Adrenal gland (tissue), 12 donors: Measurements from ENCODE around the gene ATP5MG. TPM values are rescaled to one million over a fixed set of nuclear protein-coding genes. Genes with fewer than 3 reads are reported as not detected.

ENCODE experiments used
- DNase-seq, 7 donors: peaks; one replicate each; pipeline ENCODE4 v3.0.0-alpha.2; 2019 to 2020
- H3K27ac ChIP-seq, 5 donors: fragments of 200-600 bp; sonication (generic) in 4 of 5; 1 replicate in 3 of 5; 2 replicates in 2 of 5; pipeline versions ENCODE4 v1.5.1 to v1.8.0; 2016 to 2020; ENCODE audit warnings: mild to moderate bottlenecking in 1 of 5
- H3K27me3 ChIP-seq: fragments of 200-600 bp; 2 replicates; pipeline ENCODE4 v1.8.0; 2021
- H3K36me3 ChIP-seq, 2 donors: fragments of 200-600 bp; replicated peaks in 1 of 2; 1 replicate in 1 of 2; 2 replicates in 1 of 2; pipeline versions ENCODE4 v1.5.1 to v1.8.0; 2018 to 2022
- H3K4me1 ChIP-seq, 2 donors: fragments of 200-600 bp; replicated peaks in 1 of 2; 1 replicate in 1 of 2; 2 replicates in 1 of 2; pipeline versions ENCODE4 v1.5.1 to v1.8.0; 2018 to 2021
- H3K4me3 ChIP-seq, 4 donors: fragments of 200-600 bp; sonication (generic) in 3 of 4; one replicate each; pipeline ENCODE4 v1.5.1; 2016 to 2018
- H3K9me3 ChIP-seq, 3 donors: fragments of 200-600 bp; sonication (generic) in 1 of 3; replicated peaks in 1 of 3; 1 replicate in 2 of 3; 2 replicates in 1 of 3; pipeline versions ENCODE4 v1.5.1 to v1.8.0; 2016 to 2021
- POLR2A ChIP-seq, 2 donors: fragments of 450-650 bp; IDR thresholded peaks; one replicate each; pipeline ENCODE4 v1.6.1; 2017; ENCODE audit warnings: antibody characterized with exemption in 2 of 2, mild to moderate bottlenecking in 2 of 2, moderate library complexity in 1 of 2
- WGBS, 4 donors: extraction: QIAGEN DNeasy Blood & Tissue Kit in 2 of 4; methylation state at CpG; one replicate each; pipeline versions ENCODE4 v1.1.5 to v1.1.7; 2013 to 2017; 5-methylcytosine and 5-hydroxymethylcytosine counted together
- intact Hi-C, 2 donors: fragments of 100-400 bp; cut with DNase I; formaldehyde crosslinking; loops; one replicate each; pipeline versions ENCODE4 v1.14.1 to v1.15.0; 2022 to 2023
- polyA plus RNA-seq, 3 donors: library from polyadenylated mRNA; stranded (reverse); fragments of 200-250 nt in 2 of 3; fragments of 350-450 nt in 1 of 3; fragmentation: Illumina TruSeq in 1 of 3; extraction: RNeasy Lipid Tissue Mini Kit (QIAGEN cat#74804) in 1 of 3; gene quantifications; one replicate each; pipeline ENCODE4 v1.2.3, GENCODE V29; 2013 to 2014
- total RNA-seq, 9 donors: library from RNA; depleted of rRNA in 4 of 9; stranded (reverse); fragments of >200 nt in 4 of 9; fragments of 120-200 nt in 1 of 9; fragmentation: NEBNext Ultra II Directional in 1 of 9; extraction: Animal tissue kit (Norgen Biotek cat#: 25700) in 1 of 9; gene quantifications; one replicate each; pipeline versions ENCODE4 v1.1.0 to v1.2.4, GENCODE V29; 2013 to 2023
- TF ChIP-seq, protein P1 (sequence below), 6 experiments: fragments of 450-650 bp in 4 of 6; fragments of 200-600 bp in 2 of 6; sonication (generic) in 1 of 6; IDR thresholded peaks; 1 replicate in 5 of 6; 2 replicates in 1 of 6; pipeline versions ENCODE4 v1.5.1 to v1.8.0; 2016 to 2021; ENCODE audit warnings: antibody characterized with exemption in 6 of 6, mild to moderate bottlenecking in 2 of 6, moderate library complexity in 1 of 6
- donor health status: healthy with polysubstance abuse.
- donor health status: Bipolar disorder and iron deficiency.
- donor health status: DM: yes; HTN: yes; CAD: no.
- donor health status: DM: no; HTN: no; CAD: no.
- donor health status: DM: no; HTN: no; CAD: no.
- donor health status: DM: yes; HTN: yes; CAD: no.

Gene ATP5MG
- total and polyA plus RNA-seq, 12 donors, result 51.8 to 857 (median 324) TPM

GRCh38 chr11:118450451-118450850 lies 49.0 kb downstream of the ATP5MG start:
- intact Hi-C loops, result no loop called here
- TF ChIP-seq, protein P1, sequence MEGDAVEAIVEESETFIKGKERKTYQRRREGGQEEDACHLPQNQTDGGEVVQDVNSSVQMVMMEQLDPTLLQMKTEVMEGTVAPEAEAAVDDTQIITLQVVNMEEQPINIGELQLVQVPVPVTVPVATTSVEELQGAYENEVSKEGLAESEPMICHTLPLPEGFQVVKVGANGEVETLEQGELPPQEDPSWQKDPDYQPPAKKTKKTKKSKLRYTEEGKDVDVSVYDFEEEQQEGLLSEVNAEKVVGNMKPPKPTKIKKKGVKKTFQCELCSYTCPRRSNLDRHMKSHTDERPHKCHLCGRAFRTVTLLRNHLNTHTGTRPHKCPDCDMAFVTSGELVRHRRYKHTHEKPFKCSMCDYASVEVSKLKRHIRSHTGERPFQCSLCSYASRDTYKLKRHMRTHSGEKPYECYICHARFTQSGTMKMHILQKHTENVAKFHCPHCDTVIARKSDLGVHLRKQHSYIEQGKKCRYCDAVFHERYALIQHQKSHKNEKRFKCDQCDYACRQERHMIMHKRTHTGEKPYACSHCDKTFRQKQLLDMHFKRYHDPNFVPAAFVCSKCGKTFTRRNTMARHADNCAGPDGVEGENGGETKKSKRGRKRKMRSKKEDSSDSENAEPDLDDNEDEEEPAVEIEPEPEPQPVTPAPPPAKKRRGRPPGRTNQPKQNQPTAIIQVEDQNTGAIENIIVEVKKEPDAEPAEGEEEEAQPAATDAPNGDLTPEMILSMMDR (IDR thresholded peaks at IDR 0.05), result no peak
- no peak for TF ChIP-seq POLR2A (IDR thresholded peaks at IDR 0.05)
- no peaks in the 10 kb centered on the region for H3K36me3 ChIP-seq
- WGBS, 4 donors, result 83 to 95% (median 91%) methylated on average over 1 of the region's 1 CpG
- DNase-seq, result no peak
- peaks cover 6 to 12% of the 10 kb centered on the region in 2 donors for H3K4me1 ChIP-seq
- H3K27ac ChIP-seq, result no peak overlapping the region
- no peaks in the 10 kb centered on the region for H3K9me3 ChIP-seq
- no peaks in the 10 kb centered on the region for H3K27me3 ChIP-seq
- no peak overlapping the region for H3K4me3 ChIP-seq

Other genes with a start within 250 kb of the ATP5MG start
- 10 to 100 TPM in 2 of 9 donors, 1 to 10 TPM in 6, under 1 TPM in 1; 0.17 to 16.9 (median 5.4) TPM for gene SCN4B, start 248.8 kb upstream of the ATP5MG start, total RNA-seq
- gene SCN4B, start 248.8 kb upstream of the ATP5MG start, polyA plus RNA-seq, result 1 to 10 TPM; 1.7 to 5.9 (median 1.8) TPM
- under 1 TPM; 0.09 to 0.96 (median 0.36) TPM for gene SCN2B, start 225.0 kb upstream of the ATP5MG start, total RNA-seq
- under 1 TPM; 0.10 to 0.84 (median 0.40) TPM for gene SCN2B, start 225.0 kb upstream of the ATP5MG start, polyA plus RNA-seq
- gene JAML, start 176.6 kb upstream of the ATP5MG start, total RNA-seq, result 10 to 100 TPM in 2 of 9 donors, 1 to 10 TPM in 7; 1.8 to 12.6 (median 4.8) TPM
- gene JAML, start 176.6 kb upstream of the ATP5MG start, polyA plus RNA-seq, result 10 to 100 TPM in 1 of 3 donors, 1 to 10 TPM in 2; 3.3 to 13.9 (median 4.2) TPM
- 1 to 10 TPM in 3 of 9 donors, under 1 TPM in 6; 0.28 to 3.2 (median 0.91) TPM for gene MPZL3, start 149.2 kb upstream of the ATP5MG start, total RNA-seq
- gene MPZL3, start 149.2 kb upstream of the ATP5MG start, polyA plus RNA-seq, result 1 to 10 TPM in 1 of 3 donors, under 1 TPM in 2; 0.67 to 1.1 (median 0.71) TPM
- gene MPZL2, start 137.3 kb upstream of the ATP5MG start, total RNA-seq, result 10 to 100 TPM in 1 of 9 donors, 1 to 10 TPM in 6, under 1 TPM in 2; 0.48 to 14.9 (median 4.3) TPM
- gene MPZL2, start 137.3 kb upstream of the ATP5MG start, polyA plus RNA-seq, result 10 to 100 TPM in 1 of 3 donors, 1 to 10 TPM in 2; 3.5 to 10.2 (median 6.0) TPM
- gene CD3E, start 96.9 kb upstream of the ATP5MG start, total RNA-seq, result 1 to 10 TPM in 5 of 9 donors, under 1 TPM in 2, not detected in 2; 0.63 to 3.4 (median 2.7) TPM
- 1 to 10 TPM; 2.2 to 3.4 (median 2.7) TPM for gene CD3E, start 96.9 kb upstream of the ATP5MG start, polyA plus RNA-seq
- gene CD3D, start 58.9 kb upstream of the ATP5MG start, total RNA-seq, result 1 to 10 TPM in 7 of 9 donors, under 1 TPM in 2; 0.44 to 8.0 (median 2.2) TPM
- 1 to 10 TPM; 1.6 to 3.0 (median 2.1) TPM for gene CD3D, start 58.9 kb upstream of the ATP5MG start, polyA plus RNA-seq
- 1 to 10 TPM in 3 of 9 donors, under 1 TPM in 5, not detected in 1; 0.11 to 1.3 (median 0.66) TPM for gene CD3G, start 57.3 kb upstream of the ATP5MG start, total RNA-seq
- under 1 TPM; 0.03 to 0.44 (median 0.40) TPM for gene CD3G, start 57.3 kb upstream of the ATP5MG start, polyA plus RNA-seq
- 10 to 100 TPM; 29.6 to 52.8 (median 35.8) TPM for gene UBE4A, start 42.0 kb upstream of the ATP5MG start, total RNA-seq
- gene UBE4A, start 42.0 kb upstream of the ATP5MG start, polyA plus RNA-seq, result 10 to 100 TPM; 16.1 to 44.9 (median 29.7) TPM
- 100 to 1,000 TPM in 1 of 9 donors, 10 to 100 TPM in 8; 34.9 to 107 (median 48.8) TPM for gene KMT2A, start 34.9 kb downstream of the ATP5MG start, total RNA-seq
- 10 to 100 TPM in 2 of 3 donors, 1 to 10 TPM in 1; 9.5 to 19.9 (median 18.4) TPM for gene KMT2A, start 34.9 kb downstream of the ATP5MG start, polyA plus RNA-seq
- gene TTC36, start 125.9 kb downstream of the ATP5MG start, total RNA-seq, result 1 to 10 TPM in 6 of 9 donors, under 1 TPM in 2, not detected in 1; 0.79 to 7.9 (median 2.7) TPM
- 1 to 10 TPM in 1 of 3 donors, under 1 TPM in 1, not detected in 1; 0.80 to 5.5 TPM for gene TTC36, start 125.9 kb downstream of the ATP5MG start, polyA plus RNA-seq
- 100 to 1,000 TPM in 1 of 9 donors, 10 to 100 TPM in 8; 27.0 to 113 (median 64.3) TPM for gene TMEM25, start 129.6 kb downstream of the ATP5MG start, total RNA-seq
- 10 to 100 TPM; 31.4 to 42.6 (median 39.5) TPM for gene TMEM25, start 129.6 kb downstream of the ATP5MG start, polyA plus RNA-seq
- gene IFT46, start 164.3 kb downstream of the ATP5MG start, total RNA-seq, result 10 to 100 TPM; 13.8 to 43.6 (median 25.6) TPM
- 10 to 100 TPM; 29.6 to 39.9 (median 31.4) TPM for gene IFT46, start 164.3 kb downstream of the ATP5MG start, polyA plus RNA-seq
- gene ARCN1, start 170.8 kb downstream of the ATP5MG start, total RNA-seq, result 100 to 1,000 TPM in 5 of 9 donors, 10 to 100 TPM in 4; 81.9 to 254 (median 110) TPM
- 100 to 1,000 TPM in 1 of 3 donors, 10 to 100 TPM in 2; 42.6 to 274 (median 54.5) TPM for gene ARCN1, start 170.8 kb downstream of the ATP5MG start, polyA plus RNA-seq
- 100 to 1,000 TPM in 2 of 9 donors, 10 to 100 TPM in 7; 20.7 to 140 (median 73.3) TPM for gene PHLDB1, start 206.0 kb downstream of the ATP5MG start, total RNA-seq
- gene PHLDB1, start 206.0 kb downstream of the ATP5MG start, polyA plus RNA-seq, result 100 to 1,000 TPM in 2 of 3 donors, 10 to 100 TPM in 1; 57.0 to 207 (median 103) TPM